Osteoblast (primary cell): ENCODE data around the gene TLL1. TPM values are rescaled to one million over a fixed set of nuclear protein-coding genes. Genes with fewer than 3 reads are reported as not detected.

Experiments
- DNase-seq: peaks from one replicate; pipeline ENCODE4 v3.0.0; 2011; ENCODE audit warnings: low spot score, mixed read lengths; ENCODE audit not compliant: insufficient read length; ENCODE audit errors: missing footprints
- H2AFZ ChIP-seq: 2 replicates; pipeline ENCODE4 v1.6.0; 2011; ENCODE audit warnings: mild to moderate bottlenecking, low read length
- H3K27ac ChIP-seq: 2 replicates; pipeline ENCODE4 v1.5.1; 2011; ENCODE audit warnings: mild to moderate bottlenecking, low read depth, low read length, moderate library complexity
- H3K27me3 ChIP-seq: 2 replicates; pipeline ENCODE4 v1.6.0; 2012; ENCODE audit warnings: mild to moderate bottlenecking, control low read depth, inconsistent platforms, low read length, moderate library complexity; ENCODE audit not compliant: insufficient read depth
- H3K36me3 ChIP-seq: 2 replicates; pipeline ENCODE4 v1.5.1; 2011; ENCODE audit warnings: mild to moderate bottlenecking, low read length, control low read depth, moderate library complexity; ENCODE audit not compliant: insufficient read depth
- H3K4me1 ChIP-seq: 2 replicates; pipeline ENCODE4 v1.5.1; 2011; ENCODE audit warnings: mild to moderate bottlenecking, low read length, control low read depth, moderate library complexity; ENCODE audit not compliant: insufficient read depth
- H3K4me2 ChIP-seq: 2 replicates; pipeline ENCODE4 v1.6.0; 2011; ENCODE audit warnings: mild to moderate bottlenecking, low read length; ENCODE audit not compliant: insufficient read depth
- H3K4me3 ChIP-seq: fragments of 200-600 bp; sonication (generic); 3 replicates; pipeline ENCODE4 v1.5.1; 2012; ENCODE audit warnings: mild to moderate bottlenecking, low read length, inconsistent platforms; ENCODE audit not compliant: insufficient read depth
- H3K79me2 ChIP-seq: 2 replicates; pipeline ENCODE4 v1.6.0; 2012; ENCODE audit warnings: mild to moderate bottlenecking, low read length, control low read depth, inconsistent platforms; ENCODE audit not compliant: insufficient read depth
- H3K9me3 ChIP-seq: 2 replicates; pipeline ENCODE4 v1.5.1; 2011; ENCODE audit warnings: low read depth, low read length, control low read depth
- H4K20me1 ChIP-seq: 2 replicates; pipeline ENCODE4 v1.6.0; 2012; ENCODE audit warnings: mild to moderate bottlenecking, low read length, control low read depth; ENCODE audit not compliant: insufficient read depth
- CTCF ChIP-seq: IDR thresholded peaks from 2 replicates; pipeline ENCODE4 v1.5.1; 2011; ENCODE audit warnings: mild to moderate bottlenecking, low read depth, low read length, moderate library complexity; ENCODE audit errors: extremely low read depth
- total RNA-seq: library from RNA; depleted of rRNA; stranded (reverse); fragments of >200 nt; gene quantifications from 2 replicates; pipeline ENCODE4 v1.2.3, GENCODE V29; 2012

TLL1 gene
- total RNA-seq, 1 donor, result 0.36 TPM

DNA sequence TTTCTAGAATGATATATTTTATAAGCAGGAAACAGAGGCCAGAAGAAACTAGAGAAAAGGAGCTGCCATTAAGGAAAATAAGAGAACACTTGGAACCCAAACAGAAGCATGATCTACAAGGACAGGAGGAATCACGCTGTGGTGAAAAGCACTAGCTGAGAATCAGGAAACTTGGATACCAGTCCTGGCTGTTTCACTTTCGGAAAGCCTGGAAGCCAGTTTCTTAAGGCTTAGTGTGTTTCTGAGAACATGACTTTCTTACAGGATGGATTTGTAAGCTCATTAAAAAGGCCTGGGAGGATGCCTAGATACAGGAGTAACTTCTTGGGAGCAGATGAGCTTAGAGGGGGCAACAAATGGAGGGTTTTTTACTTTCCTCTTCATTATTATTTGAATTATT lies 36.9 kb downstream of the TLL1 start:
- no peak for DNase-seq
- H3K4me3 ChIP-seq, result no peak overlapping the region
- H3K4me2 ChIP-seq, result no peak overlapping the region
- no peak overlapping the region for H3K27ac ChIP-seq
- no peaks in the 10 kb centered on the region for H3K79me2 ChIP-seq
- H3K27me3 ChIP-seq, result no peaks in the 10 kb centered on the region
- no peaks in the 10 kb centered on the region for H3K36me3 ChIP-seq
- H4K20me1 ChIP-seq, result no peaks in the 10 kb centered on the region
- H2AFZ ChIP-seq, result no peak overlapping the region
- H3K9me3 ChIP-seq, result no peaks in the 10 kb centered on the region
- no peak for TF ChIP-seq CTCF
- H3K4me1 ChIP-seq, result no peaks in the 10 kb centered on the region

GRCh38 chr4:165915215-165915614 lies 42.2 kb downstream of the TLL1 start:
- H3K36me3 ChIP-seq, result no peaks in the 10 kb centered on the region
- no peak for DNase-seq
- H3K27ac ChIP-seq, result no peak overlapping the region
- no peak overlapping the region for H2AFZ ChIP-seq
- no peak overlapping the region for H3K4me3 ChIP-seq
- no peaks in the 10 kb centered on the region for H4K20me1 ChIP-seq
- H3K9me3 ChIP-seq, result no peaks in the 10 kb centered on the region
- no peaks in the 10 kb centered on the region for H3K79me2 ChIP-seq
- no peaks in the 10 kb centered on the region for H3K27me3 ChIP-seq
- no peak for TF ChIP-seq CTCF
- H3K4me1 ChIP-seq, result no peaks in the 10 kb centered on the region
- H3K4me2 ChIP-seq, result no peak overlapping the region

- no peak for TF ChIP-seq CTCF
- no peak overlapping the region for H3K27ac ChIP-seq
- no peaks in the 10 kb centered on the region for H3K27me3 ChIP-seq
- no peak overlapping the region for H3K4me3 ChIP-seq
- H3K4me1 ChIP-seq, result no peaks in the 10 kb centered on the region
- no peaks in the 10 kb centered on the region for H3K36me3 ChIP-seq
- H3K4me2 ChIP-seq, result no peak overlapping the region
- H4K20me1 ChIP-seq, result no peaks in the 10 kb centered on the region
- H3K79me2 ChIP-seq, result no peaks in the 10 kb centered on the region
- DNase-seq, result peak; percentile 62
- no peak overlapping the region for H2AFZ ChIP-seq
- no peaks in the 10 kb centered on the region for H3K9me3 ChIP-seq
Observed at GRCh38 chr4:165921546-165921945, 48.5 kb downstream of the TLL1 start.

DNA sequence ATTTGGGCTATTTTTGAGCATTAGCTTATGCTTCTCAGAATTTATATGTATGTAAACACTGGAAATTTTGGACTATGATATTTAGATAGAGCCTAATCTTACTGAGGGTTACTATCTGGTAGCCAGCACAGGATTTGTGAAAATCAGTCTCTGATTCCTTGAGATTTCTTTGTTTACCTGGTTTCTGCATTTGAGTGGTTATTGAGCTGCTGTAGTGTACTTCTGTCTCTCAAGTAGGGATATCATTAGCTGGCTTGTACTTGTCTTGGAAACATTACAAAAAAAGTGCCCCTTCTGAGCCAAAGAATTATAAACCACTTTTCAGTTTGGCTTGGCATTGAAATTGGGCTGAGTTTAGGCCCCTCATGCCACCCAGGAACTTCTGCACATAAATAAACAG lies 49.7 kb downstream of the TLL1 start:
- no peak for DNase-seq
- Histone ChIP-seq H3K27ac (no peak overlapping the region), H2AFZ (no peak overlapping the region), H3K79me2 (no peaks in the 10 kb centered on the region), H3K4me3 (no peak overlapping the region), H3K4me1 (no peaks in the 10 kb centered on the region), H4K20me1 (no peaks in the 10 kb centered on the region), H3K9me3 (no peaks in the 10 kb centered on the region), H3K4me2 (no peak overlapping the region), H3K27me3 (no peaks in the 10 kb centered on the region), H3K36me3 (no peaks in the 10 kb centered on the region)
- no peak for TF ChIP-seq CTCF
